Hepatocyte (in vitro differentiated cells): ENCODE measurements around the gene ZNF407. TPM values are rescaled to one million over a fixed set of nuclear protein-coding genes. Genes with fewer than 3 reads are reported as not detected.

Experiments
- DNase-seq: peaks from one replicate; pipeline ENCODE4 v3.0.0-alpha.2; 2016; ENCODE audit warnings: low spot score
- H2AFZ ChIP-seq: fragments of 200-600 bp; sonication (generic); 2 replicates; pipeline ENCODE4 v1.6.0; 2016; ENCODE audit warnings: antibody characterized with exemption, mild to moderate bottlenecking
- H3K27ac ChIP-seq: fragments of 200-600 bp; sonication (generic); 2 replicates; pipeline ENCODE4 v1.5.1; 2016; ENCODE audit warnings: mild to moderate bottlenecking
- H3K27me3 ChIP-seq: fragments of 200-600 bp; sonication (generic); 2 replicates; pipeline ENCODE4 v1.6.1; 2016
- H3K36me3 ChIP-seq: fragments of 200-600 bp; sonication (generic); replicated peaks from 2 replicates; pipeline ENCODE4 v1.5.1; 2016; ENCODE audit warnings: low read depth; ENCODE audit not compliant: insufficient read depth
- H3K4me1 ChIP-seq: fragments of 200-600 bp; sonication (generic); 2 replicates; pipeline ENCODE4 v1.5.1; 2016; ENCODE audit warnings: mild to moderate bottlenecking, moderate library complexity; ENCODE audit not compliant: insufficient read depth
- H3K4me2 ChIP-seq: fragments of 200-600 bp; sonication (generic); 2 replicates; pipeline ENCODE4 v1.6.0; 2016
- H3K4me3 ChIP-seq: fragments of 200-600 bp; sonication (generic); 2 replicates; pipeline ENCODE4 v1.5.1; 2016; ENCODE audit warnings: mild to moderate bottlenecking
- H3K79me2 ChIP-seq: fragments of 200-600 bp; sonication (generic); 2 replicates; pipeline ENCODE4 v1.6.0; 2017; ENCODE audit warnings: mild to moderate bottlenecking
- H3K9me2 ChIP-seq: fragments of 200-600 bp; sonication (generic); replicated peaks from 2 replicates; pipeline ENCODE4 v1.6.0; 2017; ENCODE audit warnings: mild to moderate bottlenecking; ENCODE audit not compliant: insufficient read depth
- H3K9me3 ChIP-seq: fragments of 200-600 bp; sonication (generic); 2 replicates; pipeline ENCODE4 v1.5.1; 2016; ENCODE audit warnings: low read depth, mild to moderate bottlenecking
- H4K20me1 ChIP-seq: fragments of 200-600 bp; sonication (generic); 2 replicates; pipeline ENCODE4 v1.6.0; 2016; ENCODE audit warnings: mild to moderate bottlenecking; ENCODE audit not compliant: insufficient read depth, poor library complexity, severe bottlenecking
- CTCF ChIP-seq: fragments of 200-600 bp; sonication (generic); IDR thresholded peaks from 2 replicates; pipeline ENCODE4 v1.5.1; 2016; ENCODE audit warnings: antibody characterized with exemption, mild to moderate bottlenecking; ENCODE audit not compliant: poor library complexity
- EZH2 ChIP-seq: fragments of 200-600 bp; sonication (generic); IDR thresholded peaks from 2 replicates; pipeline ENCODE4 v1.6.1; 2016; ENCODE audit warnings: antibody characterized with exemption, mild to moderate bottlenecking, borderline replicate concordance
- EZH2phosphoT487 ChIP-seq: fragments of 200-600 bp; sonication (generic); IDR thresholded peaks from one replicate; pipeline ENCODE4 v1.6.1; 2018; ENCODE audit warnings: antibody characterized with exemption, mild to moderate bottlenecking, low read depth, moderate library complexity; ENCODE audit not compliant: unreplicated experiment, severe bottlenecking
- WGBS: methylation state at CpG from one replicate; pipeline ENCODE4 v1.1.6; 2016; ENCODE audit warnings: low lambda C conversion rate; ENCODE audit errors: missing lambda C conversion rate; 5-methylcytosine and 5-hydroxymethylcytosine counted together
- polyA plus RNA-seq: library from polyadenylated mRNA; unstranded; fragments of >200 nt; fragmentation: Nextera tagmentation; extraction: Ambion mirVana; gene quantifications from 2 replicates; pipeline ENCODE4 v1.2.1, GENCODE V29; 2016
- total RNA-seq: library from RNA; depleted of rRNA; stranded (reverse); fragments of >200 nt; gene quantifications from 2 replicates; pipeline ENCODE4 v1.2.3, GENCODE V29; 2014

ZNF407 gene
- total and polyA plus RNA-seq, 2 experiments from 2014 or later = 3.2 to 12.4 TPM

- Histone ChIP-seq H3K9me2 (no peaks in the 10 kb centered on the region), H3K4me1 (peaks cover 9% of the 10 kb centered on the region), H3K4me3 (no peak overlapping the region), H3K4me2 (no peak overlapping the region), H2AFZ (no peak overlapping the region), H3K27me3 (no peaks in the 10 kb centered on the region), H3K36me3 (no peaks in the 10 kb centered on the region), H3K27ac (no peak overlapping the region), H3K79me2 (no peaks in the 10 kb centered on the region), H3K9me3 (no peaks in the 10 kb centered on the region), H4K20me1 (no peaks in the 10 kb centered on the region)
- no peak for DNase-seq
- no peak for TF ChIP-seq EZH2
- TF ChIP-seq EZH2phosphoT487 = no peak
- no peak for TF ChIP-seq CTCF
- WGBS = 98% methylated on average over 9 of the region's 9 CpGs
Measured at GRCh38 chr18:74981476-74981875, 383.8 kb downstream of the ZNF407 start.

- H3K4me3 ChIP-seq = no peak overlapping the region
- no peaks in the 10 kb centered on the region for H3K79me2 ChIP-seq
- no peaks in the 10 kb centered on the region for H3K9me3 ChIP-seq
- H2AFZ ChIP-seq = no peak overlapping the region
- no peaks in the 10 kb centered on the region for H3K4me1 ChIP-seq
- no peaks in the 10 kb centered on the region for H3K36me3 ChIP-seq
- WGBS = 74% methylated on average over 6 of the region's 6 CpGs
- H3K27me3 ChIP-seq = no peaks in the 10 kb centered on the region
- H3K27ac ChIP-seq = no peak overlapping the region
- no peaks in the 10 kb centered on the region for H3K9me2 ChIP-seq
- no peaks in the 10 kb centered on the region for H4K20me1 ChIP-seq
- no peak for TF ChIP-seq EZH2
- no peak for TF ChIP-seq CTCF
- TF ChIP-seq EZH2phosphoT487 = no peak
- no peak overlapping the region for H3K4me2 ChIP-seq
- no peak for DNase-seq
Measured at GRCh38 chr18:74982946-74983635, 385.4 kb downstream of the ZNF407 start.

GRCh38 chr18:74989134-74989533, 391.5 kb downstream of the ZNF407 start:
- no peak for TF ChIP-seq EZH2phosphoT487
- TF ChIP-seq EZH2 = no peak
- TF ChIP-seq CTCF = no peak
- Histone ChIP-seq H3K79me2 (no peaks in the 10 kb centered on the region), H3K27ac (no peak overlapping the region), H3K4me1 (no peaks in the 10 kb centered on the region), H2AFZ (no peak overlapping the region), H3K27me3 (no peaks in the 10 kb centered on the region), H3K9me2 (no peaks in the 10 kb centered on the region), H3K9me3 (no peaks in the 10 kb centered on the region), H3K36me3 (no peaks in the 10 kb centered on the region), H3K4me3 (no peak overlapping the region), H4K20me1 (no peaks in the 10 kb centered on the region), H3K4me2 (no peak overlapping the region)
- WGBS = 96% methylated on average over 4 of the region's 4 CpGs
- no peak for DNase-seq
